SIG-M5 treated with dmso at 0.1 percent for 504 hours (cell line): ENCODE measurements around the gene TSSC4.

Source experiments
- DNase-seq: peaks from one replicate; lab custom pipeline; 2025; ENCODE audit not compliant: unreplicated experiment; lab: John Stamatoyannopoulos, UW

The TSSC4 gene

GRCh38 chr11:2385156-2386151 lies 15.1 kb upstream of the TSSC4 start:
- DNase-seq = no peak

DNA sequence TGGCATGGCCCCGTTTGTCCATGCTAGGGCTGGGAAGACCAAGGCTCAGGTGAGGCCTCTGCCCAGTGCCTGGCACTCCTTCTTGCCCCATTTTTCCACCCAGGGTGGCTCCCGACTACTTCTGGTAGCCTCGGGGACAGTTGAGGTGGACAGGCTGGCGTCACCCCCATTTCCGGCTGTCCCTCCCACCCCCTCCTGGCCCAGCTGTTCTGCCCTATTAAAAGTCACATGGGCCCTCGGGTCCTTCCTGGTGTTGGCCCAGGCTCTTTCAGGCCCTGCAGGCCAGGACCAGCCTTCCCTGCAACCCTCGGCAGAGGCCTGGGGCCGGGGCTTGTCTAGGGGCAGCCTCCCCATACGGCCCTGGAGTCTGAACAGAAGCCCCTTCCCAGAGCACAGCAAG lies 14.0 kb upstream of the TSSC4 start:
- DNase-seq = no peak

DNA sequence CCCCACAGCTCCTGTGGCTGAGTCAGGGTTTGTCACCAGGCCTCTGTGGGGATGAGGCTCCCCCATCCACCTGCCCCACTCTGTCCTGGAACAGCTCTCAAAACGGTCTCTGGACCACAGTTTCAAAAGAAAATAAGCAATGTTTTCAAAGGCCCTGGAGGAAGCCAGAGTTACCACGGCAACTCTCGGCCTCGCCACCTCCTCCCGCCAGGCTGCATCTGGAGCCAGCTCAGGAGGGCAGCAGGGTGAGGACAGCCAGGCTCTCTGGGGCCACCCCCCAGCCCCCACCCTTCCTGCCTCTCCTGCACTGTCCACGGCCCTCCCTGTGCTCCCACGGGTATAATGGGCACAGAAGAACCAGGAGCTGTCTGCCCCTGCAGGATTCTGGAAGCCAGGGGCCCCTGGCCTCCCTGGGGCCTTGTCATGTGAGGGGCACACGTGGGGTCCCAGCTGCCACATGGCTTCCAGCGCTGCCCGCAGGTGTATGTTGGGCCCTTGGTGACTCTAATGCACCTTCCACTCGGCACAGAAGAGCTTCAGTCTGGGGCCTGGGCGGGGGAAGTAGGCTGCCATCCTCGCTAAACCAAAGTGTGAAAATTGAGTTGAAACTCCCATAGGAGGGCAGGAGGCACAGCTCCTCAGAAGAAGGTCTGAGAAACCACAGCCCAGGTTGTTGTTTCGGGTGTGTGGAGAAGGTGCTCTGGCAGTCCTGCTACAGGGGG lies 13.1 kb upstream of the TSSC4 start:
- DNase-seq = no peak

DNA sequence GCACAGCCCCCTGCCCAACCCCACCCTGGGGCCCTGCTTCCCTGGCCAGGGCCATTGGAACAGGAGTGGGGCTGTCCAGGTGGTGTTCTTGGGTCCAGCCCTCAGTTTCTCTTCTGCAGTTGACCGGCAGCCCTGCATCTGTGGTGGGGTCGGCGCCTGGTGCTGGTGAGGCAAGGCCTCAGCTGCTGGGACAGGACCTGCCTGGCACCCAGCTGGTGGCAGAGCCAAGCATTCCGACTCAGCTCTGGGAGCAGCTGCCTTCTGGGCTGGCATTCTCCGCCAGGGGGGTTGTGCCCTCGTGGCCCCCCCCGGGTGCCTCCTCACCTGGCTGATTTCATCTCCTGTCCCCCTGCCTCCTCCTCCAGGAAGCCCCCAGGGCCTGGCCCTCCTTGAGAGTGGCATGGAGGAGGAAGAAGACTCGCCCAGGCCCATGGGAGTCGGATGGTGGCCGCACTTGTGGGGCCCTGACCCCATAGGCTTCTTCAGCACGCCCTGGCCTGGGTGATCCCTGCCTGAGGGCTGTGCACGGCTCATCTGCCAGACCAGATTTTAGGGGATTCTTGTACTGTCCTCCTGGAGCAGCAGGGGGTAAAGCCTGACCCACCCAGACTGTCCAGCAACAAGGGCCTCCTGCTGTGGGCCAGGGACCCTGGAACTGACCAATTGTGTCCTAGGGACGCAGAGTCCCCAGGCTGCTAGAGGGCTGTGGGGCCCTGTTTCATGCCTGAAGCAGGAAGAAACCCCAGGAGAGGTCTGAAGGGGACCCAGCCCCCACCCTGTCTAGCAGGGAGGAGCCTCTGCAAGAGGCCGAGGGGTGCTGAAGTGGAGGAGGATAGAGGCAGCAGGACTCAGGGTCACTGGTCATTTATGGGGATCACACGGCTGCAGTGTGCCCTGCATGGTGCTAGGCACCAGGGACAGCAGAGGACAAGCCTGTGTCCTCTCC lies 11.8 kb upstream of the TSSC4 start:
- no peak for DNase-seq

GRCh38 chr11:2389377-2390026 lies 11.0 kb upstream of the TSSC4 start:
- no peak for DNase-seq

DNA sequence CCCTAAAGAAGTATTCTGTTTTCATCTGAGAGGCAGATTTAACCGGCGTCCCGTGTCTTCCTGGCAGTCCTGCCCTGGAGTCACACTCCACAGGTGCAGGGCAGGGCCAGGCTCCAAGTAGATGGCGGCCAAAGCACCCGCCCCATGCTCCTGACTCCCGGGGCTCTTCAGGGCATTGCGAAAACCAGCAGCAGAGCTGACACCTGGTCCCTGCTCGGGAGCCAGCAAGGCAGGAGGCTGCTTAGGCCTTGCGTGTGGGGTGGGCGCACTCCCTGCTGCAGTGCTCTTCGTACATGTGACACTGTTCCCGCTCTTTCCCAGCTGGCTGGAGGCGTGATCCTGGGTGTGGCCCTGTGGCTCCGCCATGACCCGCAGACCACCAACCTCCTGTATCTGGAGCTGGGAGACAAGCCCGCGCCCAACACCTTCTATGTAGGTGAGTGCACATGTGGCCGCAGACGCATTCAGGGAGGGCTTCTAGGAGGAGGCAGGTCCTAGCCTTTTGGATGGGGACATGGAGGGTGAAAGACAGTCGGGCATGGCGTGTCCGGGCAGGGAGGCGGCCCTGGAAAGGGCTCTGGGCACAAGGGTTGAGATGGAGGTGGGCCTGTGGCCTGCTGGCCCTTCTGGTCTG lies 10.3 kb upstream of the TSSC4 start:
- DNase-seq = no peak

DNA sequence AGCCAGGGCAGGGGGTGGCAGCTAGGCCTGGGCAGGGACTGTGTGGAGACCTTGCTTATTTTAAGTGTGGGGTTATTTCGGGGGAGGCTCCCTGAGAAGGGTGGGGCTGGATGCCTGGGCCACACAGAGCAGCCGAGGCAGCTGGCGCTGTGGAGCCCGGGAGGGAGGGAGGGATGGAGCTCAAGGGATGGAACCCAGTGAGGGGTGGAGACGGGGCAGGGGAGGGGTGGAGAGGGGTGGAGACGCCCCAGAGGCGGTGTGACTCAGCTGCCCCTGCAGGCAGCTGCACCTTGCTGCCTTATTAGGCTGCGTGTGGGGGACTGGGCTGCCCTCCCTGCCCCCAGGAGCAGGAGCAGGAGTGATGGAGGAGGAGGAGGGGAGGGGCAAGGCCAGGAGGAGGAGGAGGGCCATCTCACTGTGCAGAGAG lies 9.8 kb upstream of the TSSC4 start:
- no peak for DNase-seq

GRCh38 chr11:2391181-2391975 lies 9.2 kb upstream of the TSSC4 start:
- DNase-seq = no peak

- DNase-seq = no peak
Measured at GRCh38 chr11:2392241-2392959, 8.2 kb upstream of the TSSC4 start.

DNA sequence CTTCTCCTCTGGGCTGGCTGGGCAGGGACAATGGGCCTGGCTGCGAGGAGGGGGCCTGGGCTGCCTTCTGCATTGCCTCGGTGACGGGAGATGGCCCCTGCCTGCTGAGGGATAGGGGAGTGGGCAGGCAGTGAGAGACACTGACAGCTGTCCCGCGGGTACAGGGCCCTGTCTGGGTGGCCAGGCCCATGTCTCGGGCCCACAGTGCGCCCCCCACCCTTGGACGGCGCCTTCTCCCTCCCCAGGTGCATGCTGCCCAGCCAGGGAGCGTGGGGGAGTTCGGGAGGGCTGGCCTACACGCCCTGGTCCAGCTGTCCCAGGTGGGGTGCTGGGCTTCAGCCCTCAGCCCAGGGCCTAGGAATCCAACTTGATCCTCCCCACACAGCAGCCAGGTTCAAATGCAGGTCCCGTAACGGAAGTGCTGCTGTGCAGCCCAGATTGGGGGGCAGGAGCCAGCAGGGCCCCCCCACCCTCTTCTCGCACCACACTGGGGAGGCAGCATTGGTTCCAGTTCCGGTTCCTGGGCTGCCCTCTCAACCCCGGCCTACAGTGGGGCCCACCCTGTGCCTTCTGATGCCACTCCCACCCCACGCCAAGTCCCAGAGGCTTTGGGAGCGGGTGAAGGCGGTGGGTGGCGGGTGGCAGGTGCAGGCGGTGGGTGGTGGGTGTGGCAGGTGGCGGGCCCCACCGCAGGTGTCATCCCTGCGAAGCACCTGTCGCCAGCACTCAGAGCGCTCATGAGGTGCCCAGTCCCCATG lies 7.3 kb upstream of the TSSC4 start:
- DNase-seq = no peak

- DNase-seq = no peak
Measured at GRCh38 chr11:2393941-2394817, 6.4 kb upstream of the TSSC4 start.

GRCh38 chr11:2394818-2395105 lies 5.8 kb upstream of the TSSC4 start:
- no peak for DNase-seq

DNA sequence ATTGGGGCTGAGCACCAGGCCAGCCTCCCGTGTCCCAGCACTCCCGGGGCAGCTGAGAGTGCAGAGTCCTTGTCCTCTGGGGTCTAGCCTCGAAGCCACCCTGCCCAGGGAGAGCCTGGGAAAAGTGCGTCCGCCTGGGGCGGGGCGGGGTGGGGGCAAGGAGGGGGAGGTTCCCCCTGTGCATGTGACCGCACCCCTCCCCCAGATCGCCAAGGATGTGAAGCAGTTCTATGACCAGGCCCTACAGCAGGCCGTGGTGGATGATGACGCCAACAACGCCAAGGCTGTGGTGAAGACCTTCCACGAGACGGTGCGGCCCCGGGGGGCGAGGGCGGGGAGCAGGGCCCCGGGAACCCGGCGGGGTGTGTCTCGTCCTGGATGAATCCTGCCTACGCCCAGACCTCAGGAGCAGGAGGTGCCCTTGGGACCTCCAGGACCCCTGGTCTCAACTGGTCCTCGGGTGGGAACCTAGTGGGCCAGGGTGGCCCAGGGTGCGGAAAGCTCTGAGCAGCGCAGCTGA lies 5.3 kb upstream of the TSSC4 start:
- DNase-seq = no peak

DNA sequence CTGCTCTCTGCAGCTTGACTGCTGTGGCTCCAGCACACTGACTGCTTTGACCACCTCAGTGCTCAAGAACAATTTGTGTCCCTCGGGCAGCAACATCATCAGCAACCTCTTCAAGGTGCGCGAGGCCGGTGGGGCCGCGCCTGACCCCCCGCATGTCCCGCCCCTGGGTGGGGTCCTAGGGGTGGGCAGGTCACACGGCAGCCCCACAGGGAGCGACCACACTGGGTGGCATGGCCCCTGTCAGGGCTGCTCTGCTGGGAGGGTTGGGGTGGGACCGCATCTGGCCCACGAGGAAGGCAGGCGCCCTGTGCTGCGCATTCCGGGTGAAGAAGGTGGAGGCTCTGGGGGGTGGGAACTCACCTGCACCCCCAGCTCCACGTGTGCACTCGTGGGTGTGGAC lies 4.7 kb upstream of the TSSC4 start:
- DNase-seq = no peak

- no peak for DNase-seq
Measured at GRCh38 chr11:2396471-2396870, 4.1 kb upstream of the TSSC4 start.

DNA sequence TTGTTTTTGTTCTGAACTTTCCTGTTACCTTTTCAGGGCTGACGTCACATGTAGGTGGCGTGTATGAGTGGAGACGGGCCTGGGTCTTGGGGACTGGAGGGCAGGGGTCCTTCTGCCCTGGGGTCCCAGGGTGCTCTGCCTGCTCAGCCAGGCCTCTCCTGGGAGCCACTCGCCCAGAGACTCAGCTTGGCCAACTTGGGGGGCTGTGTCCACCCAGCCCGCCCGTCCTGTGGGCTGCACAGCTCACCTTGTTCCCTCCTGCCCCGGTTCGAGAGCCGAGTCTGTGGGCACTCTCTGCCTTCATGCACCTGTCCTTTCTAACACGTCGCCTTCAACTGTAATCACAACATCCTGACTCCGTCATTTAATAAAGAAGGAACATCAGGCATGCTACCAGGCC lies 3.5 kb upstream of the TSSC4 start:
- DNase-seq = no peak
